ENCODE data around the gene SOD1. TPM values are rescaled to one million over a fixed set of nuclear protein-coding genes. Genes with fewer than 3 reads are reported as not detected.

SOD1 gene
- total and polyA plus RNA-seq, 2 donors (not counting 1 experiment from before 2014, with no cell fraction given), result 91.2 to 123 TPM

DNA sequence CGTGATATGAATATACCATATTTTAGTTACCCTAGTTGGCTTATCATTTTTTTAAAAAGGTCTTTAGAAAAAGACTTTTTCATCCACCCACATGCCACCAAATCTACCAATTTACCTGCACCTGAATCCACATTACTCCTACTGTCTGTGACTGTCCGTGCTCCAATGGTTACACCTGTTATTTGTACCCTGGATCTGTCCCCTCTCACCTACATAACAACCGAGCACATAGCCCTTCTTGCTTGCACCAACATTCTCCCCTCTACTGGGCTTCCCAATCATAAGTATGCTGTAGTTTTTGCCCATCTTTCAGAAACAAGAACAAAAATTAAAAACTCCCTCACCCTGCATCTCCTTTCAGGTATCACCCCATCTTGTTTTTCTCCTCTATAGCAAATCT, 17.6 kb downstream of the SOD1 start:
- no peaks in the 10 kb centered on the region for H3K9me3 Mint-ChIP-seq (ENCODE audit: insufficient read depth)
- peaks cover 3 to 8% of the 10 kb centered on the region in 2 experiments for H3K36me3 ChIP-seq (replicated peaks in 1 of 2; ENCODE audit: control extremely low read depth in 1 of 2, control insufficient read depth in 1 of 2, extremely low read depth in 1 of 2, insufficient read depth in 2 of 2, low read length in 1 of 2)
- no peaks in the 10 kb centered on the region for H3K9me3 ChIP-seq (ENCODE audit: control extremely low read depth in 1 of 3, control insufficient read depth in 2 of 3, insufficient read depth in 1 of 3, low read length in 2 of 3)
- no peaks in the 10 kb centered on the region for H3K27me3 ChIP-seq (replicated peaks in 1 of 4; ENCODE audit: control extremely low read depth in 1 of 4, control insufficient read depth in 3 of 4, insufficient read depth in 4 of 4, low read length in 3 of 4)
- CTCF ChIA-PET, result no interaction called here
- H3K27me3 Mint-ChIP-seq, result no peaks in the 10 kb centered on the region
- DNase-seq (no peak), ATAC-seq (ENCODE audit: low read depth) (no peak)
- H3K4me3 Mint-ChIP-seq, result no peak overlapping the region
- no peak overlapping the region for H3K4me3 ChIP-seq (ENCODE audit: control extremely low read depth in 1 of 5, extremely low read depth in 1 of 5, insufficient read depth in 1 of 5, low read depth in 2 of 5, low read length in 4 of 5)
- peak overlapping the region in 1 of 2 donors; percentile 9 for H3K27ac ChIP-seq (ENCODE audit: low read length in 2 of 2)
- no peak overlapping the region for H3K4me2 ChIP-seq (replicated peaks; ENCODE audit: low read depth, low read length, poor library complexity, severe bottlenecking)
- POLR2A ChIA-PET, result no interaction called here
- no peaks in the 10 kb centered on the region for H4K20me1 ChIP-seq (ENCODE audit: control insufficient read depth, insufficient read depth, low read length, poor library complexity, severe bottlenecking)
- no peak overlapping the region for H2AFZ ChIP-seq (ENCODE audit: insufficient read depth, low read depth, low read length, poor library complexity, severe bottlenecking)
- peaks cover 4% of the 10 kb centered on the region for H3K4me1 Mint-ChIP-seq
- H3K27ac Mint-ChIP-seq, result no peak overlapping the region
- no peak overlapping the region for H3K9ac ChIP-seq (ENCODE audit: low read length)
- H3K79me2 ChIP-seq (ENCODE audit: control insufficient read depth, insufficient read depth, low read length), result no peaks in the 10 kb centered on the region
- H3K4me1 ChIP-seq (ENCODE audit: control insufficient read depth in 2 of 2, insufficient read depth in 2 of 2, low read length in 2 of 2), result peaks cover 6 to 10% of the 10 kb centered on the region in 2 donors
- intact Hi-C loops (cut with micrococcal nuclease), result no loop called here
- 88% methylated on average over 2 of the region's 3 CpGs for WGBS (ENCODE audit: insufficient coverage)
- no peak for TF ChIP-seq EZH2 (IDR thresholded peaks at IDR 0.05; ENCODE audit: borderline replicate concordance, insufficient read depth, low read depth, low read length, poor library complexity, severe bottlenecking)
- TF ChIP-seq, protein P1, sequence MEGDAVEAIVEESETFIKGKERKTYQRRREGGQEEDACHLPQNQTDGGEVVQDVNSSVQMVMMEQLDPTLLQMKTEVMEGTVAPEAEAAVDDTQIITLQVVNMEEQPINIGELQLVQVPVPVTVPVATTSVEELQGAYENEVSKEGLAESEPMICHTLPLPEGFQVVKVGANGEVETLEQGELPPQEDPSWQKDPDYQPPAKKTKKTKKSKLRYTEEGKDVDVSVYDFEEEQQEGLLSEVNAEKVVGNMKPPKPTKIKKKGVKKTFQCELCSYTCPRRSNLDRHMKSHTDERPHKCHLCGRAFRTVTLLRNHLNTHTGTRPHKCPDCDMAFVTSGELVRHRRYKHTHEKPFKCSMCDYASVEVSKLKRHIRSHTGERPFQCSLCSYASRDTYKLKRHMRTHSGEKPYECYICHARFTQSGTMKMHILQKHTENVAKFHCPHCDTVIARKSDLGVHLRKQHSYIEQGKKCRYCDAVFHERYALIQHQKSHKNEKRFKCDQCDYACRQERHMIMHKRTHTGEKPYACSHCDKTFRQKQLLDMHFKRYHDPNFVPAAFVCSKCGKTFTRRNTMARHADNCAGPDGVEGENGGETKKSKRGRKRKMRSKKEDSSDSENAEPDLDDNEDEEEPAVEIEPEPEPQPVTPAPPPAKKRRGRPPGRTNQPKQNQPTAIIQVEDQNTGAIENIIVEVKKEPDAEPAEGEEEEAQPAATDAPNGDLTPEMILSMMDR (IDR thresholded peaks at IDR 0.05), result no peak

DNA sequence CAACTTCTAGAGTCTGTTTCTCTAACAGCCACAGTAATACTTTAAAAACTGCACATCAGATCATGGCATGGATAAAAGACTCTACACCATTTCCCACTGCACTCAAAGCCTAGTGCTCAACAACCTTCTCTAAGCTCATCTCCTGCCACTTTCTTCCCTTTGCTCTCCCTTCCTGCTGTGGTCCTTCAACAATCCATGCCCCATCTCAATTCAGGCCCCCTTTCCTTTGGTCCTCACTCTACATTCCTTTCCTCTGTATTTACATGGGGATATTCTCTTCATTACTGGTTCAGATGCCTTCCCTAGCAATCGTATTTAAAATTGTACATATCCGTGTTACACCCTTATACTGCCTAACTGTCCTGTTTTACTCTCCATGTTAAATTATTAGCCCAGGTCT, 19.0 kb downstream of the SOD1 start:
- H3K9ac ChIP-seq (ENCODE audit: low read length), result no peak overlapping the region
- no peaks in the 10 kb centered on the region for H4K20me1 ChIP-seq (ENCODE audit: control insufficient read depth, insufficient read depth, low read length, poor library complexity, severe bottlenecking)
- peaks cover 11 to 18% of the 10 kb centered on the region in 2 experiments for H3K36me3 ChIP-seq (replicated peaks in 1 of 2; ENCODE audit: control extremely low read depth in 1 of 2, control insufficient read depth in 1 of 2, extremely low read depth in 1 of 2, insufficient read depth in 2 of 2, low read length in 1 of 2)
- no peaks in the 10 kb centered on the region for H3K9me3 Mint-ChIP-seq (ENCODE audit: insufficient read depth)
- intact Hi-C loops (cut with micrococcal nuclease), result no loop called here
- DNase-seq (no peak), ATAC-seq (ENCODE audit: low read depth) (no peak)
- H2AFZ ChIP-seq (ENCODE audit: insufficient read depth, low read depth, low read length, poor library complexity, severe bottlenecking), result no peak overlapping the region
- no peak for TF ChIP-seq EZH2 (IDR thresholded peaks at IDR 0.05; ENCODE audit: borderline replicate concordance, insufficient read depth, low read depth, low read length, poor library complexity, severe bottlenecking)
- TF ChIP-seq, protein P1 (IDR thresholded peaks at IDR 0.05), result no peak
- H3K4me1 Mint-ChIP-seq, result no peaks in the 10 kb centered on the region
- no peak overlapping the region for H3K4me3 ChIP-seq (ENCODE audit: control extremely low read depth in 1 of 5, extremely low read depth in 1 of 5, insufficient read depth in 1 of 5, low read depth in 2 of 5, low read length in 4 of 5)
- no peaks in the 10 kb centered on the region for H3K9me3 ChIP-seq (ENCODE audit: control extremely low read depth in 1 of 3, control insufficient read depth in 2 of 3, insufficient read depth in 1 of 3, low read length in 2 of 3)
- no peak overlapping the region for H3K27ac Mint-ChIP-seq
- ChIA-PET CTCF (no interaction called here), POLR2A (interaction anchor here (0.6 kb wide), 1 partner anchor 172 kb away, joined by 3 read pairs; no protein-coding TSS in a partner anchor)
- no peaks in the 10 kb centered on the region for H3K27me3 Mint-ChIP-seq
- H3K27ac ChIP-seq (ENCODE audit: low read length in 2 of 2), result no peak overlapping the region
- no peaks in the 10 kb centered on the region for H3K79me2 ChIP-seq (ENCODE audit: control insufficient read depth, insufficient read depth, low read length)
- peaks cover 6 to 10% of the 10 kb centered on the region in 2 donors for H3K4me1 ChIP-seq (ENCODE audit: control insufficient read depth in 2 of 2, insufficient read depth in 2 of 2, low read length in 2 of 2)
- WGBS (ENCODE audit: insufficient coverage), result no CpG with 5 or more reads among the region's 2 CpGs
- no peak overlapping the region for H3K4me2 ChIP-seq (replicated peaks; ENCODE audit: low read depth, low read length, poor library complexity, severe bottlenecking)
- H3K4me3 Mint-ChIP-seq, result no peak overlapping the region
- H3K27me3 ChIP-seq (replicated peaks in 1 of 4; ENCODE audit: control extremely low read depth in 1 of 4, control insufficient read depth in 3 of 4, insufficient read depth in 4 of 4, low read length in 3 of 4), result no peaks in the 10 kb centered on the region
